ENCODE results near the gene IP6K2. TPM values are rescaled to one million over a fixed set of nuclear protein-coding genes. Genes with fewer than 3 reads are reported as not detected.
"Not testable (repeated sequence)": the region's sequence is repeated elsewhere in the genome, so short reads cannot be mapped to it uniquely, and the experiment has no call there.

IP6K2 gene
- 10 to 100 TPM; 39.4 to 48.3 TPM for total RNA-seq

DNA sequence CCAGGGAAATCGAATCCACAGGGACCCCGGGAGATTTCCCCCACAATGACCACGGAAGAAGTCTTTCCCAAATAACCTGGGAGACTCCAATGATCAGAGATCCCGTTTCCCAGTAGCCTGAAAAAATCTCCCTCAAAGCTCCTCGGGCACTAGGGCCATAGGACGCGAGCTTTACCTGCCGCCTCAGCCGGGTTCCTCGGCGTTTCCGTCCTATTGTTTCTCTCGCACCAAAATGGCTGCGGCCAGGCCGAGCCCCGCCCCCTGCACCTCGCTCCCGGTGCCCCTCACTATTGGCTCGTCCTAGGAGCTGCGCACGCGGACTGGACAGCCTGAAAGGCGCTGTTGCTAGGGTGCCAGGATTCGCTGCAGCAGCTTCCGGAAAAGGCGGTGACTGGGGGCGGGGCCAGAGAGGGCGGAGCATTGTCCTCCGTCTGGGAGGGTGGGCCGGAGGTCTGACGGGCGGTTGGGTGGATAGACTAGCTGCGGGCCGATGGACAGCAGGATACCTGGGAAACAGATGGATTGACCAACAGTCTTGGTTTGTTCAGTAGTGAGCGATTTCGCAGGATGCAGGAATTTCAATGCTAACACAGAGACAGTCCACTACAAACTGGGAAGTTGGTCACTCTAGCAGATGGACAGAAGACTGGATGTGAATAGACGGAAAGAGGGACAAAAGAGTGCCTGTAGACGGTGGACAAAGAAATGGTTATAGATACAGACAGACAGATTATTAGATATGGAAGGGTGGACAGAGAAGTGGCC is at the start of gene IP6K2:
TSS of gene IP6K2 (minus strand) at position 240 of the 765 bp plus-strand sequence. CDS start 21,930 bp downstream, outside the sequence.
- intact Hi-C loops (cut with DNase I, micrococcal nuclease), result loop anchor here (1.0 to 5.0 kb wide), 19 partner anchors 30 to 1555 kb away; partner anchors contain the start of genes ARIH2 (in 1 of the 2), ATRIP (in 1 of the 2), CDC25A (in 1 of the 2) and GMPPB (in 1 of the 2)
- ChIA-PET POLR2A (interaction anchor here (0.6 to 1.6 kb wide), 11 partner anchors 11 to 1553 kb away, joined by 3 to 6 read pairs (median 4); partner anchors contain the start of genes IMPDH2, PFKFB4, QRICH1 and SETD2), CTCF (interaction anchor here (0.6 to 1.9 kb wide), 10 partner anchors 10 to 290 kb away, joined by 3 to 10 read pairs (median 4); partner anchors contain the start of genes NCKIPSD and WDR6)
- Mint-ChIP-seq H3K4me3 (peak within 1 kb of the TSS; percentile 97), H3K36me3 (ENCODE audit: low read depth) (peaks cover 27% of the 10 kb centered on the region), H3K9me3 (ENCODE audit: low read depth) (no peaks in the 10 kb centered on the region), H3K4me1 (peaks cover 31% of the 10 kb centered on the region), H3K27me3 (no peaks in the 10 kb centered on the region), H3K27ac (peak within 1 kb of the TSS; percentile 97)
- DNase-seq (peak; percentile 99), ATAC-seq (peak; percentile 100)

DNA sequence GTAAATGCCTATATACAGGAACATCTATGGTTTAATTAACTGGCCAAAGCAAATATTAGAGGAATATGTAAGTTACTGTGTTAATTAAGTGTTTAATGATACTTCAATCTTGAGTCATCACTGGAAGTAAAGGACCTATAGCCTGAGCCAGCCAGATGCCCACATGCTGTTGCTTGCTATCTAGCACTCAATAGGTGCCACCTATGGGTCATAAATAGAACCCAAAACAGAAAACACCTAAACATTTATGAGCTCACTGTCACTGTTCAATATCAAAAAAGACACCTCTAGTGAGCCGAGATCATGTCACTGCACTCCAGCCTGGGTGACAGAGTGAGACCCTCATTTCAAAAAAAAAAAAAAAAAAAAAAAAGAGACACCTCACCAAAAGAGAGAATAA is 48.4 kb upstream of the IP6K2 start:
- Mint-ChIP-seq H3K27me3 (no peaks in the 10 kb centered on the region), H3K4me3 (no peak overlapping the region), H3K9me3 (ENCODE audit: low read depth) (no peaks in the 10 kb centered on the region), H3K27ac (no peak overlapping the region), H3K36me3 (ENCODE audit: low read depth) (peaks cover 13% of the 10 kb centered on the region), H3K4me1 (no peaks in the 10 kb centered on the region)
- DNase-seq (no peak), ATAC-seq (no peak)
- CTCF ChIA-PET, result interaction anchor here (0.7 to 2.2 kb wide), 3 partner anchors 13 to 165 kb away, joined by 3 to 8 read pairs (median 4); no protein-coding TSS in a partner anchor
- intact Hi-C loops (cut with DNase I, micrococcal nuclease), result no loop called here
- POLR2A ChIA-PET, result interaction anchor here (0.6 kb wide), 1 partner anchor 242 kb away, joined by 3 read pairs; the partner anchor contains the start of gene WDR6

- Mint-ChIP-seq H3K4me1 (no peaks in the 10 kb centered on the region), H3K4me3 (no peak overlapping the region), H3K36me3 (ENCODE audit: low read depth) (peaks cover 13% of the 10 kb centered on the region), H3K27ac (no peak overlapping the region), H3K27me3 (no peaks in the 10 kb centered on the region), H3K9me3 (ENCODE audit: low read depth) (no peaks in the 10 kb centered on the region)
- intact Hi-C loops (cut with DNase I, micrococcal nuclease), result no loop called here
- ChIA-PET CTCF (interaction anchor here (0.9 kb wide), 1 partner anchor 10 kb away, joined by 3 read pairs; no protein-coding TSS in a partner anchor), POLR2A (no interaction called here)
- no peak for DNase-seq
- no peak for ATAC-seq
Measured at GRCh38 chr3:48762816-48763215, 45.8 kb upstream of the IP6K2 start.

DNA sequence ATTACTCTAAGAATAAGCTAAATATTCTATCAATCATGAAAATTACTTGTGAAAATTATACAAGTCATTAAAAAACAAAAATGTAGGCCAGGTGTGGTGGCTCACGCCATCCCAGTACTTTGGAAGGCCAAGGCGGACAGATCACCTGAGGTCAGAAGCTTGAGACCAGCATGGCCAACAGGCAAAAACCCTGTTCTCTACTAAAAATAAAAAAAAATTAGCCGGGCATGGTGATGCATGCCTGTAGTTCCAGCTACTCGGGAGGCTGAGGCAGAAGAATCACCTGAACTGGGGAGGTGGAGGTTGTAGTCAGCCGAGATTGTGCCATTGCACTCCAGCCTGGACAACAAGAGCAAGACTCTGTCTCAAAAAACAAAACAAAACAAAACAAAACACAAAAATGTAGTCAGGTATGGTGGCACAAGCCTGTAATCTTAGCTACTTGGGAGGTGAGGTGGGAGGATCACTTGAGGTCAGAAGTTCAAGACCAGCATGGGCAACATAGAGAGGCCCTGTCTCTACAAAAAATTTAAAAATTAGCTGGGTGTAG is 43.0 kb upstream of the IP6K2 start:
- DNase-seq; H3K4me1 Mint-ChIP-seq; intact Hi-C loops (cut with DNase I, micrococcal nuclease): not testable (repeated sequence)

DNA sequence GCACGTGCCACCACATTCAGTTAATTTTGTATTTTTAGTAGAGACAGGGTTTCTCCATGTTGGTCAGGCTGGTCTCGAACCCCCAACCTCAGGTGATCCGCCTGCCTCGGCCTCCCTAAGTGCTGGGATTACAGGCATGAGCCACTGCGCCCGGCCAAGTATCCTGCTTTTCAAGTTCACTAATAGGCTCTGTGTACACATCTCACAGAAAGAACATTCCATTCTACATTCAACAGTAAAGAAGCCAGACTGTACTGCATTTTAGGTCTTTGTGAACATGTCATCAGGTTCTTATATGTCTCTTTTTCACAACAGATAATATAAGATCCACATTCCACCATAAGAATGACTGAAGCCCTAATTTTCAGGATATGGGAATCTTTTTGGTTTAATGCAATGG is 42.5 kb upstream of the IP6K2 start:
- H3K27ac Mint-ChIP-seq; ATAC-seq; H3K9me3 Mint-ChIP-seq (ENCODE audit: low read depth); H3K36me3 Mint-ChIP-seq (ENCODE audit: low read depth); intact Hi-C loops (cut with DNase I, micrococcal nuclease); POLR2A ChIA-PET; H3K4me3 Mint-ChIP-seq; H3K27me3 Mint-ChIP-seq; DNase-seq; H3K4me1 Mint-ChIP-seq: not testable (repeated sequence)
- CTCF ChIA-PET, result interaction anchor here (0.5 to 1.6 kb wide), 2 partner anchors 20 to 134 kb away, joined by 3 to 6 read pairs; no protein-coding TSS in a partner anchor

More for the DNA sequence above, 43.0 kb upstream of the IP6K2 start:
- ATAC-seq; H3K27me3 Mint-ChIP-seq; H3K27ac Mint-ChIP-seq; H3K4me3 Mint-ChIP-seq; H3K9me3 Mint-ChIP-seq (ENCODE audit: low read depth); POLR2A ChIA-PET: not testable (repeated sequence)
- CTCF ChIA-PET, result interaction anchor here (1.6 kb wide), 1 partner anchor 20 kb away, joined by 6 read pairs; no protein-coding TSS in a partner anchor
- H3K36me3 Mint-ChIP-seq (ENCODE audit: low read depth), result peaks cover 13% of the 10 kb centered on the region

DNA sequence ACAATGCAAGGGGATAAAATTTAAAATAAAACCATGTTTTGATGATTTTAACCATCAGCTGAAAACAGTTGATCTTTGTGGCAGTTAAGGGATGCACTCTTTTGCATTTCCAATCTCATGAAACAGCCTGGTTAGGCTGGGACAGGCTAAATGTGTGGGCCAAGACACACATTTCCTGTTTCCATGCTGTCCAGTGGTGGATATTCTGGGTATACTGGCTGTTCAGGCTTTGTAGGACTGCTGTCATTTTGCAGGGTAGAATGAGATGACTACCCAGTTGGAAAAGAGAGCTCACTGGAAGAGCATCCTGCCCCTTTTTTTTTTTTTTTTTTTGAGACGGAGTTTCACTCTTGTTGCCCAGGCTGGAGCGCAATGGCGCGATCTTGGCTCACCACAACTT is 42.0 kb upstream of the IP6K2 start:
- no peak for DNase-seq
- Mint-ChIP-seq H3K36me3 (ENCODE audit: low read depth) (peaks cover 5% of the 10 kb centered on the region), H3K27me3 (no peaks in the 10 kb centered on the region), H3K4me3 (no peak overlapping the region), H3K27ac (no peak overlapping the region), H3K4me1 (no peaks in the 10 kb centered on the region), H3K9me3 (ENCODE audit: low read depth) (no peaks in the 10 kb centered on the region)
- intact Hi-C loops (cut with DNase I, micrococcal nuclease), result no loop called here
- ChIA-PET CTCF (interaction anchor here (0.5 to 1.6 kb wide), 2 partner anchors 19 to 134 kb away, joined by 3 to 6 read pairs; no protein-coding TSS in a partner anchor), POLR2A (no interaction called here)
- ATAC-seq, result no peak

GRCh38 chr3:48756640-48757039 is 39.6 kb upstream of the IP6K2 start:
- Mint-ChIP-seq H3K27me3 (no peaks in the 10 kb centered on the region), H3K27ac (no peak overlapping the region), H3K36me3 (ENCODE audit: low read depth) (peaks cover 6% of the 10 kb centered on the region), H3K9me3 (ENCODE audit: low read depth) (no peaks in the 10 kb centered on the region), H3K4me1 (no peaks in the 10 kb centered on the region), H3K4me3 (no peak overlapping the region)
- peak; percentile 72 for ATAC-seq
- intact Hi-C loops (cut with DNase I, micrococcal nuclease), result no loop called here
- CTCF ChIA-PET, result interaction anchor here (0.6 to 1.8 kb wide), 4 partner anchors 17 to 853 kb away, joined by 3 to 8 read pairs (median 4); no protein-coding TSS in a partner anchor
- DNase-seq, result no peak
- POLR2A ChIA-PET, result interaction anchor here (0.5 kb wide), 1 partner anchor 100 kb away, joined by 4 read pairs; no protein-coding TSS in a partner anchor

DNA sequence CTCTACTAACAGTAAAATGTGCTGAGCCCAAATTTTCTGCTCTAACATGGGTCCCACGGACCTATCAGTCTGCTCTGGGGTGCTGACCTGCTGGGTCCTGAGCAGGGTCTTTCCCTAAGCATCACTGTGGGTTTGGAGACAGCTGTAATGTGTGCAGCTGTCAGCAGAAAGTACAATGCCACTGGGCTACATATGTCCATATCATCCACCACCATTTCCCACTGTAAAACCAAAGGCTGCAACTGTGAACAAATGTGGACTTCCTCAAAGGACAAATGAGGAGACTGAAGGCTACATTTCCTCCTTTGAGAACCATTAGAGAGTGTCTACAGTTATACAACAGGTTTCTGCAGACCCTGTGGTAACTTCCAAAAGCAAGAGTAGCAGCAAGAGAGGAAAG is 33.8 kb upstream of the IP6K2 start:
- POLR2A ChIA-PET, result interaction anchor here (0.6 kb wide), 1 partner anchor 13 kb away, joined by 4 read pairs; no protein-coding TSS in a partner anchor
- DNase-seq (no peak), ATAC-seq (no peak)
- no peak overlapping the region for H3K27ac Mint-ChIP-seq
- intact Hi-C loops (cut with DNase I, micrococcal nuclease), result no loop called here
- peaks cover 24% of the 10 kb centered on the region for H3K36me3 Mint-ChIP-seq (ENCODE audit: low read depth)
- no peaks in the 10 kb centered on the region for H3K27me3 Mint-ChIP-seq
- H3K9me3 Mint-ChIP-seq (ENCODE audit: low read depth), result no peaks in the 10 kb centered on the region
- CTCF ChIA-PET, result interaction anchor here (2.5 kb wide), 1 partner anchor 11 kb away, joined by 12 read pairs; no protein-coding TSS in a partner anchor
- H3K4me3 Mint-ChIP-seq, result no peak overlapping the region
- no peaks in the 10 kb centered on the region for H3K4me1 Mint-ChIP-seq

DNA sequence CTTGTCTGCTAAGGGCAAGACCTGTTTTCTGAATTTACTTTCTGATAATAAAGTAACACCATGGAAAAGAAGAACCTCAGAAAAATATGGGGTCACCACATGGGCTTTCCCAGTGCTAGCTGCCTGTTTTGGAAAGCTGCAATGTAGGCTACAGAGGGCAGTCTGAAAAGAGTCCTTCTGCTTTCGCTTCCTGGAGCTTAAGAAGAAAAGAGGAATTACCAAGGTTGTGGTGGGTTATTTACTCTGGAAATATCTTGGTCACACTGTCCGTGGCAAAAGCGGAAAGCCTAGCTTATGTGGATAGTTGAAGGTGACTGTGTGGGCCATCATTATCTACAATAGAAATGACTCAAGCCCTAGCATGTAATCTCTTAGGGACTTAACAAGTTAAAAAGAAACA is 31.7 kb upstream of the IP6K2 start:
- Mint-ChIP-seq H3K9me3 (ENCODE audit: low read depth) (no peaks in the 10 kb centered on the region), H3K36me3 (ENCODE audit: low read depth) (peaks cover 26% of the 10 kb centered on the region), H3K4me3 (no peak overlapping the region), H3K27me3 (no peaks in the 10 kb centered on the region), H3K27ac (no peak overlapping the region), H3K4me1 (no peaks in the 10 kb centered on the region)
- ATAC-seq (no peak), DNase-seq (no peak)
- ChIA-PET POLR2A (no interaction called here), CTCF (interaction anchor here (0.6 to 2.5 kb wide), 4 partner anchors 9 to 598 kb away, joined by 3 to 12 read pairs (median 3); no protein-coding TSS in a partner anchor)
- intact Hi-C loops (cut with DNase I, micrococcal nuclease), result no loop called here

DNA sequence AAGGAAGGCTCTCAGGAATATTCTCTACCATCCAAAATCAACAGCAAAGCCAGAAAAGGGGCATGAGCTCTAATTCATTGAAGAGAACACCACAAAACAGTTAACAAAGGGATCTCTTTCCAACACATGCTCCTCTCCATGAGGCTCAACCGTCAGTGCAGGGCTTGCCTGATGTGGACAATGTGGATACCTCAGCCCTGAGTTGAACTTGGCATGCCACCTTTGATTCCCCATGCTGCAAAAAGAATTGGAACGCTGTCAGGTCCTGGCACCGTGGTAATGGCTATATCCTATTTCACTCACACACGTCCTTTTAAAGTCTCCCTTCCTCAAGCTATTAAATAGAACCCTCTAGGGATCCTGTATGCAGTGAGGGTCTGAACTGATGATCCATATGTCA is 30.7 kb upstream of the IP6K2 start:
- DNase-seq (no peak), ATAC-seq (no peak)
- no peaks in the 10 kb centered on the region for H3K4me1 Mint-ChIP-seq
- intact Hi-C loops (cut with DNase I, micrococcal nuclease), result no loop called here
- H3K9me3 Mint-ChIP-seq (ENCODE audit: low read depth), result no peaks in the 10 kb centered on the region
- H3K4me3 Mint-ChIP-seq, result no peak overlapping the region
- no peaks in the 10 kb centered on the region for H3K27me3 Mint-ChIP-seq
- H3K36me3 Mint-ChIP-seq (ENCODE audit: low read depth), result peaks cover 21% of the 10 kb centered on the region
- CTCF ChIA-PET, result interaction anchor here (0.6 to 0.9 kb wide), 3 partner anchors 10 to 63 kb away, joined by 3 read pairs; no protein-coding TSS in a partner anchor
- POLR2A ChIA-PET, result no interaction called here
- H3K27ac Mint-ChIP-seq, result no peak overlapping the region

DNA sequence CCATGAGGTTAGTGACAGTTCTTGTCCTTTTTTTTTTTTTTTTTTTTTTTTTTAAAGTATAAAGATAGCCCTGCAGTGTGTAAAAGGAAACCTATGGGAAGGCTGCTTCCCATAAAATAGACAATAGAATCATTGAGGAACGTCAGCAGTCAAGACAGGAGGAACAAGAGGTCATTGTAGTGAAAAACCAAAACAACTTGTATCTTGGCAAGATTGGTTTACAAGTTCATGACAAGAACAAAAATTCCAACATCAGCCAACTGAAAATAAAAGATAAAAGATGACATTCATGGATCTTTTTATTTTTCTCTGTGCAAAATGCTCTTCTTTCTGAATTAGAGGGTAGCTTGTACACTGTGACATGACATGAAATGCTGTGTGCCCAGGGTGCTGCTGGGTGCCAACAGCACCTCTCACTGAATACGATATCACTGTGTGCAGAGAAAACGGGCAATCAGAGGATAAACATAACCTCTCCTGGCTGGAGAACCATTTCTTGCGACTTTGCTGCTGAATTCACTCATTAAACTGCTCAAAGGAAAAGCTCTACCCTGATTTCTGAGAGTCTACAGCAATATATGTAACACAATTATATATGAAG is 30.1 kb upstream of the IP6K2 start:
- no peaks in the 10 kb centered on the region for H3K4me1 Mint-ChIP-seq
- H3K27me3 Mint-ChIP-seq, result no peaks in the 10 kb centered on the region
- intact Hi-C loops (cut with DNase I, micrococcal nuclease), result no loop called here
- H3K4me3 Mint-ChIP-seq, result no peak overlapping the region
- DNase-seq, result no peak
- H3K9me3 Mint-ChIP-seq (ENCODE audit: low read depth), result no peaks in the 10 kb centered on the region
- H3K27ac Mint-ChIP-seq, result no peak overlapping the region
- ChIA-PET CTCF (interaction anchor here (0.6 to 0.8 kb wide), 2 partner anchors 63 to 269 kb away, joined by 3 to 4 read pairs; no protein-coding TSS in a partner anchor), POLR2A (no interaction called here)
- H3K36me3 Mint-ChIP-seq (ENCODE audit: low read depth), result peaks cover 21% of the 10 kb centered on the region
- ATAC-seq, result no peak
